ENCODE data around the gene LDLRAD3. TPM values are rescaled to one million over a fixed set of nuclear protein-coding genes. Genes with fewer than 3 reads are reported as not detected.

LDLRAD3 gene
- total RNA-seq, 4 donors from 2014 or later: 0.37 to 43.2 (median 3.7) TPM

- 91 to 93% methylated on average over 6 to 11 of the region's 11 CpGs for WGBS, 2 donors (ENCODE audit: low coverage in 1 of 2)
- no peaks in the 10 kb centered on the region for H3K36me3 ChIP-seq
- in situ Hi-C loops (cut with MboI; ENCODE audit: low pct_ligation_motif_present in 1 of 4, low pct_unique_long_range_greater_than_20kb in 1 of 4, low sequenced_read_pairs in 3 of 4): no loop called here
- no peaks in the 10 kb centered on the region for H3K27me3 ChIP-seq
- H3K27ac ChIP-seq: no peak overlapping the region
- TF ChIP-seq POLR2AphosphoS5 (IDR thresholded peaks at IDR 0.05): no peak
- no peak for TF ChIP-seq POLR2A (IDR thresholded peaks at IDR 0.05)
- no peak for TF ChIP-seq CTCF (IDR thresholded peaks at IDR 0.05)
- no peak for TF ChIP-seq EP300 (IDR thresholded peaks at IDR 0.05; ENCODE audit: low read depth)
- no peak overlapping the region for H3K4me3 ChIP-seq
- H3K4me1 ChIP-seq: no peaks in the 10 kb centered on the region
- no peaks in the 10 kb centered on the region for H3K9me3 ChIP-seq
- intact Hi-C loops (cut with DNase I; ENCODE audit: low total_unique reads): no loop called here
- no peak for DNase-seq
Measured at GRCh38 chr11:36081274-36081945, 137.5 kb downstream of the LDLRAD3 start.

GRCh38 chr11:36086366-36086765 lies 142.5 kb downstream of the LDLRAD3 start:
- no peak for DNase-seq
- in situ Hi-C loops (cut with MboI; ENCODE audit: low pct_ligation_motif_present in 1 of 4, low pct_unique_long_range_greater_than_20kb in 1 of 4, low sequenced_read_pairs in 3 of 4) (no loop called here), intact Hi-C loops (cut with DNase I; ENCODE audit: low total_unique reads) (no loop called here)
- Histone ChIP-seq H3K27ac (no peak overlapping the region), H3K36me3 (no peaks in the 10 kb centered on the region), H3K4me1 (no peaks in the 10 kb centered on the region), H3K4me3 (no peak overlapping the region), H3K27me3 (no peaks in the 10 kb centered on the region), H3K9me3 (no peaks in the 10 kb centered on the region)
- 82 to 90% methylated on average over 6 of the region's 6 CpGs for WGBS, 2 donors (ENCODE audit: low coverage in 1 of 2)
- TF ChIP-seq POLR2A (IDR thresholded peaks at IDR 0.05): no peak
- TF ChIP-seq CTCF (IDR thresholded peaks at IDR 0.05): no peak
- TF ChIP-seq POLR2AphosphoS5 (IDR thresholded peaks at IDR 0.05): no peak
- no peak for TF ChIP-seq EP300 (IDR thresholded peaks at IDR 0.05; ENCODE audit: low read depth)

- H3K4me1 ChIP-seq: no peaks in the 10 kb centered on the region
- no peaks in the 10 kb centered on the region for H3K27me3 ChIP-seq
- no peak for TF ChIP-seq CTCF (IDR thresholded peaks at IDR 0.05)
- TF ChIP-seq EP300 (IDR thresholded peaks at IDR 0.05; ENCODE audit: low read depth): no peak
- TF ChIP-seq POLR2AphosphoS5 (IDR thresholded peaks at IDR 0.05): no peak
- no peak for TF ChIP-seq POLR2A (IDR thresholded peaks at IDR 0.05)
- intact Hi-C loops (cut with DNase I; ENCODE audit: low total_unique reads): no loop called here
- no peak overlapping the region for H3K4me3 ChIP-seq
- no peaks in the 10 kb centered on the region for H3K36me3 ChIP-seq
- in situ Hi-C loops (cut with MboI; ENCODE audit: low pct_ligation_motif_present in 1 of 4, low pct_unique_long_range_greater_than_20kb in 1 of 4, low sequenced_read_pairs in 3 of 4): no loop called here
- H3K9me3 ChIP-seq: no peaks in the 10 kb centered on the region
- H3K27ac ChIP-seq: no peak overlapping the region
- DNase-seq: no peak
- WGBS, 2 donors (ENCODE audit: low coverage in 1 of 2): 73% methylated on average over 6 of the region's 6 CpGs; no CpG with 5 or more reads in 1 of the 2 donors
Measured at GRCh38 chr11:36088266-36088972, 144.6 kb downstream of the LDLRAD3 start.

GRCh38 chr11:36089920-36090319 lies 146.1 kb downstream of the LDLRAD3 start:
- intact Hi-C loops (cut with DNase I; ENCODE audit: low total_unique reads): no loop called here
- Histone ChIP-seq H3K4me3 (no peak overlapping the region), H3K9me3 (no peaks in the 10 kb centered on the region), H3K36me3 (no peaks in the 10 kb centered on the region), H3K27me3 (no peaks in the 10 kb centered on the region), H3K4me1 (no peaks in the 10 kb centered on the region), H3K27ac (no peak overlapping the region)
- DNase-seq: no peak
- in situ Hi-C loops (cut with MboI; ENCODE audit: low pct_ligation_motif_present in 1 of 4, low pct_unique_long_range_greater_than_20kb in 1 of 4, low sequenced_read_pairs in 3 of 4): no loop called here
- TF ChIP-seq POLR2AphosphoS5 (IDR thresholded peaks at IDR 0.05): no peak
- TF ChIP-seq CTCF (IDR thresholded peaks at IDR 0.05): no peak
- no peak for TF ChIP-seq POLR2A (IDR thresholded peaks at IDR 0.05)
- TF ChIP-seq EP300 (IDR thresholded peaks at IDR 0.05; ENCODE audit: low read depth): no peak
